Activated CD4-positive, alpha-beta memory T cell treated with anti-CD3 and anti-CD28 coated beads for 36 hours (primary cell): Measurements from ENCODE around the gene GAPT. TPM values are rescaled to one million over a fixed set of nuclear protein-coding genes. Genes with fewer than 3 reads are reported as not detected.

Experiments
- CTCF ChIA-PET: fragments of 350-600 bp; sonication (Branson Sonifier 250); formaldehyde crosslinking; loops from one replicate; lab custom pipeline; 2021; ENCODE audit warnings: antibody characterized with exemption, inconsistent platforms; lab: Charles Lee
- POLR2A ChIA-PET: fragments of 350-600 bp; sonication (Branson Sonifier 250); formaldehyde crosslinking; loops from one replicate; lab custom pipeline; 2021; ENCODE audit warnings: antibody characterized with exemption; lab: Charles Lee
- DNase-seq: peaks from one replicate; pipeline ENCODE4 v3.0.0-alpha.2; 2020
- H3K27ac Mint-ChIP-seq: one replicate; pipeline ENCODE4 v1.8.0; 2021; ENCODE audit warnings: mixed read lengths
- H3K27me3 Mint-ChIP-seq: one replicate; pipeline ENCODE4 v1.8.0; 2021; ENCODE audit warnings: mixed read lengths
- H3K36me3 Mint-ChIP-seq: one replicate; pipeline ENCODE4 v1.8.0; 2021; ENCODE audit warnings: mixed read lengths
- H3K4me1 Mint-ChIP-seq: one replicate; pipeline ENCODE4 v1.8.0; 2021; ENCODE audit warnings: low read depth, mixed read lengths
- H3K4me3 Mint-ChIP-seq: one replicate; pipeline ENCODE4 v1.8.0; 2021; ENCODE audit warnings: mild to moderate bottlenecking, mixed read lengths
- H3K9me3 Mint-ChIP-seq: one replicate; pipeline ENCODE4 v1.8.0; 2021; ENCODE audit warnings: mixed read lengths
- intact Hi-C: fragments of 100-400 bp; cut with micrococcal nuclease; formaldehyde crosslinking; loops from one replicate; pipeline ENCODE4 v1.15.1; 2023
- total RNA-seq, 2 experiments: library from RNA; stranded (reverse); gene quantifications; one replicate each; pipeline ENCODE4 v1.2.3, GENCODE V29; 2021

GAPT gene
- total RNA-seq, 2 experiments from 2014 or later, result not detected

DNA sequence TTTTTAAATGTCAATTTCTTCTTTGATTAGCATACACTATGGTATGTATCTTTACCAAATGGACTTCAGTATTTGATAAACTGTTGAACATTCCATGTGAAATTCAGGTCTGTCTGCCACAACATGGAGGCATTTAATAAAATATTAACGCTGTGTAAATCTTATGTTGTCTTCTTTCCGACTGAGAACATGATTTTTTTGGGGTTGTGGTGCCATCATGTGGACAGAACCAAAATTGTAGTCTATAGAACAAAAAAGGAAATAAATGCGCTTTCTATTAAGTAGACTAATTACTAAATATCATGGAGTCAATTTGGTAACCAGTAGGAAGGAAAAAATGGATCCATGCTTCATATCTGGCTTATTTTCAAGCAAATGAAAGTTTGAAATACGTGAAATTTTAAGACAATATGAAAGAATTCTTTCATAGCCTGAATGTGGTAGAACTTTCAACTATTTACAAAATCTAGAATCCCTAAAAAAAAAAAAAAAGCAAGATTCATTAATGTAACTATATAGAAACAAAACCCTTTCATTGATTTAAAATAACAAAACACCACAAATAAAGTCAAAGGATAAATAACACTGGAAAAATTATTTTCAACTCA lies 28.5 kb upstream of the GAPT start:
- ChIA-PET POLR2A (no interaction called here), CTCF (interaction anchor here (0.6 to 7.0 kb wide), 8 partner anchors 388 to 1168 kb away, joined by 3 to 128 read pairs (median 8); no protein-coding TSS in a partner anchor)
- Mint-ChIP-seq H3K27ac (no peak overlapping the region), H3K27me3 (peaks cover 14% of the 10 kb centered on the region), H3K4me3 (no peak overlapping the region), H3K36me3 (no peaks in the 10 kb centered on the region), H3K9me3 (no peaks in the 10 kb centered on the region), H3K4me1 (peaks cover 15% of the 10 kb centered on the region)
- intact Hi-C loops, result loop anchor here (5.0 kb wide), 2 partner anchors 575 to 1555 kb away; partner anchors contain the start of gene SETD9
- peak; percentile 32 for DNase-seq

DNA sequence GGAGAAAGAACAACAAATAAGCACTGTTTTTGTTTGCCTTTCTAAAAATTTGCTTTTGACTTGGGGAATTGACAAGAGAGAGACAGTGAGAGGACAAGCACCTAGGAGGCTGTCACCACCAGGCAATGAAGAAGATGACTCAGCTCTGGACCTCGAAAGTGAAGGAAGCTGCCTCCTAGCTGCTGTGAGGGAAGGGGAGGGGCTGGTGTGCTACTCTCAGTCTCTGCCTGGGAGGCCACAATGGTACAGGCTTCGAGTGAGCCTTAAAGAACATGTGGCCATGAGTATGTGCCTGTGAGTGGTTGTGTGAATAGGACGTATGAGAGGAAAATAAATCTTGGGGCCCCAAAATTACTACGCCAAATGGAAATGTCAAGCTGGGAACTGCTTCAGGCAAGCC lies 24.3 kb upstream of the GAPT start:
- POLR2A ChIA-PET, result no interaction called here
- Mint-ChIP-seq H3K4me1 (no peaks in the 10 kb centered on the region), H3K9me3 (no peaks in the 10 kb centered on the region), H3K27me3 (peaks cover 2% of the 10 kb centered on the region), H3K4me3 (no peak overlapping the region), H3K27ac (no peak overlapping the region), H3K36me3 (no peaks in the 10 kb centered on the region)
- CTCF ChIA-PET, result interaction anchor here (1.1 to 2.4 kb wide), 3 partner anchors 817 to 1169 kb away, joined by 3 to 10 read pairs (median 5); no protein-coding TSS in a partner anchor
- DNase-seq, result peak; percentile 41
- intact Hi-C loops, result no loop called here

DNA sequence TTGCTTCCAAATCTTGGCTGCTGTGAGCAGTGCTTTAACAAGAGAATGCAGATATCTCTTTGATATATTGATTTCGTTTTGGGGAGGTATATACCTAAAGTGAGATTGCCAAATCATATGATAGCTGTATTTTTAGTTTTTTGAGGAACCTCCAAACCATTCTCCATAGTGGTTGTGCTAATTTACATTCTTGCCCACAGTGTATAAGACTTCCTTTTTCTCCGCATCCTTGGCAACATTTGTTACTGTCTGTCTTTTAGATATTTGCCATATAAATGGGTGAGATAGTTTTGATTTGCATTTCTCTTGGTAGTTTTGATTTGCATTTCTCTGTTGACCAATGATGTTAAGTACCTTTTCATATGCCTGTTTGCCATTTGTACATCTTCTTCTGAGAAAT lies 21.3 kb upstream of the GAPT start:
- Mint-ChIP-seq H3K27me3 (peaks cover 5% of the 10 kb centered on the region), H3K4me3 (no peak overlapping the region), H3K27ac (no peak overlapping the region), H3K9me3 (peaks cover 2% of the 10 kb centered on the region), H3K4me1 (no peaks in the 10 kb centered on the region), H3K36me3 (no peaks in the 10 kb centered on the region)
- POLR2A ChIA-PET, result no interaction called here
- DNase-seq, result no peak
- CTCF ChIA-PET, result interaction anchor here (0.6 kb wide), 1 partner anchor 1166 kb away, joined by 3 read pairs; no protein-coding TSS in a partner anchor
- intact Hi-C loops, result no loop called here

DNA sequence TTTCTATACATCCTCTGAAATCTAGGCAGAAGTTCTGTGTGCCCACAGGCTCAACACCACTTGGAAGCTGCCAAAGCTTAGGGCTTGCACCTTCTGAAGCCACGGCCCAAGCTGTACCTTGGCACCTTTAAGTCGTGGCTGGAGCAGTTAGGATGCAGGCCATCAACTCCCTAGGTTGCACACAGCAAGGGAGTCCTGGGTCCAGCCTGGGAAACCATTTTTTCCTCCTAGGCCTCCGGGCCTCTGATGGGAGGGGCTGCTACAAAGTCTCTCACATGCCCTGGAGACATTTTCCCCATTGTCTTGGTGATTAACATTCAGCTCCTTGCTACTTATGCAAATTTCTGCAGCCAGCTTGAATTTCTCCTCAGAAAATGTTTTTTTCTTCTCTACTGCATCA lies 15.8 kb upstream of the GAPT start:
- H3K27me3 Mint-ChIP-seq, result peaks cover 5% of the 10 kb centered on the region
- no peaks in the 10 kb centered on the region for H3K36me3 Mint-ChIP-seq
- POLR2A ChIA-PET, result no interaction called here
- no peak for DNase-seq
- H3K9me3 Mint-ChIP-seq, result peaks cover 7% of the 10 kb centered on the region
- no peaks in the 10 kb centered on the region for H3K4me1 Mint-ChIP-seq
- intact Hi-C loops, result no loop called here
- no peak overlapping the region for H3K4me3 Mint-ChIP-seq
- CTCF ChIA-PET, result no interaction called here
- no peak overlapping the region for H3K27ac Mint-ChIP-seq

DNA sequence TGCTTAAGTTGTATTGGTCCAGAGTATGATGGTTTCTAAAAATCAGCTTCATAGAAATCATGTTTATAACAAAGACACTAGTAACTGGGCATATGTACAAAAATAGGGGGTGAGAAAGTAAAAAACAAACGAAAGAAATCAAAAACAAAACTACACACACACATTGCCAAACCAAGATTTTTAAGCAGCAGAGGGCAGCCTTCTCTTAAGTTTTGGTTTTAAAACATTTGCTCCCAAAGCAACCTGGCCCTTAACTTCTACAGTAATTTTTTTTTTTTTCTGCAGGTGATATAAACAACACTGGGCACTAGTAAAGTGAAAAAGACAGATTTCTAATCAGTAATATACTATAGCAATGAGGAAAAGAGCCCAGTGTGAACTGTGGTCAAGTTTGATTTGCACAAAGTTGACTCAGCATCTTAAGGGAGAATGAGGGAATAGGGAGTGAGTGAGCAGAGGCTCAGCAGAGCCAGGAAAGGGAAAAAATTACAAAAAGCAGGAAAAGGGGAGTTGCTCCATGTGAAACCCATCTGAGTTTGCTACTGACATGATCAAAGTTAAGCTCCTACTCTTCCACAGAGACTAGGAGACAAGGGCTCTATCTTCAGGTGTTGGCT lies 13.4 kb upstream of the GAPT start:
- ChIA-PET CTCF (interaction anchor here (0.7 to 3.5 kb wide), 5 partner anchors 17 to 382 kb away, joined by 3 to 23 read pairs (median 4); no protein-coding TSS in a partner anchor), POLR2A (no interaction called here)
- Mint-ChIP-seq H3K27ac (no peak overlapping the region), H3K4me1 (no peaks in the 10 kb centered on the region), H3K4me3 (no peak overlapping the region), H3K9me3 (peaks cover 7% of the 10 kb centered on the region), H3K36me3 (no peaks in the 10 kb centered on the region), H3K27me3 (peaks cover 5% of the 10 kb centered on the region)
- DNase-seq, result no peak
- intact Hi-C loops, result loop anchor here (2.0 kb wide), 1 partner anchor 373 kb away; no protein-coding TSS in a partner anchor

DNA sequence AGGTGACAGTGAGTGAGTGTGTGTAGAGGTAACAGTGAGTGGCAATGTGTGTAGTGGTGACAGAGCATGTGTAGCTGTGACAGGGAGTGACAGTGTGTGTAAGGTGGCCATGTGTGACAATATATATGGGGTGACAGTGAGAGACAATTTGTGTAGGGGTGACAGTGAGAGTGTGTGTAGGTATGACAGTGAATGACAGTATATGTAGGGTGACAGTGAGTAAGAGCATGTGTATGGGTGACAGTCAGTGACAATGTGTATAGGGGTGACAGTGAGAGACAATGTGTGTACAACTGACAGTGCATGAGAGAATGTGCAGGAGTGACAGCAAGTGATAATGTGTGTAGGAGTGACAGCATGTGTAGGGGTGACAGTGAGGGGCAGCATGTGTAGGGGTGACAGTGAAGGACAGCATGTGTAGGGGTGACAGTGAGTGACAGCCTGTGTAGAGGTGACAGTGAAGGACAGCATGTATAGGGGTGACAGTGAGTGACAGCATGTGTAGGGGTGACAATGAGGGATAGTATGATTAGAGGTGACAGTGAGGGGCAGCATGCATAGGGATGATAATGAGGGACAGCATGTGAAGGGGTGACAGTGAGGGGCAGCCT lies 10.1 kb upstream of the GAPT start:
- Mint-ChIP-seq H3K4me3 (no peak overlapping the region), H3K9me3 (no peaks in the 10 kb centered on the region), H3K36me3 (no peaks in the 10 kb centered on the region), H3K27ac (no peak overlapping the region), H3K27me3 (no peaks in the 10 kb centered on the region), H3K4me1 (no peaks in the 10 kb centered on the region)
- no peak for DNase-seq
- intact Hi-C loops, result no loop called here
- POLR2A ChIA-PET, result no interaction called here
- CTCF ChIA-PET, result no interaction called here

DNA sequence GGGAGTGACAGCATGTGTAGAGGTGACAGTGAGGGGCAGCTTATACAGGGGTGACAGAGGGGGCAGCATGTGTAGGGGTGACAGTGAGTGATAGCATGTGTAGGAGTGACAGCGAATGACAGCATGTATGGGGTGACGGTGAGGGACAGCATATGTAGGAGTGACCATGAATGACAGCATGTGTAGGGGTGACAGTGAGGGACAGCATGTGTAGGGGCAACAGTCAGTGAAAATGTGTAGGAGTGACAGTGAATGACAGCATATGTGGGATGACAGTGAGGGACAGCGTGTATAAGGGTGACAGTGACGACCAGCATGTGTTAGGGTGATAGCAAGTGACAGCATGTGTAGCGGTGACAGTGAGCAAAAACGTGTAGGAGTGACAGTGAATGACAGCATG lies 9.4 kb upstream of the GAPT start:
- intact Hi-C loops, result no loop called here
- H3K4me3 Mint-ChIP-seq, result no peak overlapping the region
- H3K27me3 Mint-ChIP-seq, result no peaks in the 10 kb centered on the region
- no peaks in the 10 kb centered on the region for H3K36me3 Mint-ChIP-seq
- ChIA-PET POLR2A (no interaction called here), CTCF (no interaction called here)
- H3K9me3 Mint-ChIP-seq, result no peaks in the 10 kb centered on the region
- DNase-seq, result no peak
- no peaks in the 10 kb centered on the region for H3K4me1 Mint-ChIP-seq
- H3K27ac Mint-ChIP-seq, result no peak overlapping the region

DNA sequence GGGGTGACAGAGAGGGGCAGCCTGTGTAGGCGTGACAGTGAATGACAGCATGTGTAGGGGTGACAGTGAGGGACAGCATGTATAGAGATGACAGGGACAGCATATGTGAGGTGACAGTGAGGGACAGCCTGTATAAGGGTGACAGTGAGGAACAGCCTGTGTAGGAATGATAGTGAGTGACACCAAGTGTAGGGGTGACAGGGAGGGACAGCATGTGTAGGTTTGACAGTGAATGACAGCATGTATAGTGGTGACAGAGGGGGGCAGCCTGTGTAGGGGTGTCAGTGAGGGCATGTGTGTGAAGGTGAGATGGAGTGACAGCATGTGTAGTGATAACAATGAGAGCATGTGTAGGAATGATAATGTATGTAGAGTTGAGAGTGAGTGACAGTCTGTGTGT lies 8.7 kb upstream of the GAPT start:
- Mint-ChIP-seq H3K27me3 (no peaks in the 10 kb centered on the region), H3K9me3 (no peaks in the 10 kb centered on the region), H3K27ac (no peak overlapping the region), H3K36me3 (no peaks in the 10 kb centered on the region), H3K4me1 (no peaks in the 10 kb centered on the region), H3K4me3 (no peak overlapping the region)
- DNase-seq, result no peak
- intact Hi-C loops, result no loop called here
- CTCF ChIA-PET, result no interaction called here
- POLR2A ChIA-PET, result no interaction called here

DNA sequence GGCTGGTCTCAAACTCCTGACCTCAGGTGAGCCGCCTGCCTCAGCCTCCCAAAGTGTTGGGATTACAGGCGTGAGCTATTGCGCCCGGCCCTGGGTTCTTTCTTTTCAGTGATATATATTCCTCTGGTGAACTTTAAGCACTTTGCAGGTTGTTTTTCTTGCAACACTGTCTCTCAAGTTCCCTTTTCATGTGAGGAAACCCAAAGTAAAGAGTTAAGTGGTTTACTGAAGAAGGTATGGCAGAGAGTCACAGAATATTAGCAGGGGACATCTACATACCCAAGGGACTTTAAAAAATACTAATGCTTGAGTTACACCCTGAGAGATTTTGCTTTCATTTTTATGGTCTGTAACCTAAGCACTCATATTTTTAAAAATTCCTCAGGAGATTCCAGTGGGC lies 6.7 kb upstream of the GAPT start:
- CTCF ChIA-PET, result no interaction called here
- H3K27me3 Mint-ChIP-seq, result peaks cover 3% of the 10 kb centered on the region
- intact Hi-C loops, result no loop called here
- H3K4me1 Mint-ChIP-seq, result no peaks in the 10 kb centered on the region
- no peak for DNase-seq
- H3K36me3 Mint-ChIP-seq, result no peaks in the 10 kb centered on the region
- H3K9me3 Mint-ChIP-seq, result no peaks in the 10 kb centered on the region
- H3K4me3 Mint-ChIP-seq, result no peak overlapping the region
- POLR2A ChIA-PET, result no interaction called here
- no peak overlapping the region for H3K27ac Mint-ChIP-seq

DNA sequence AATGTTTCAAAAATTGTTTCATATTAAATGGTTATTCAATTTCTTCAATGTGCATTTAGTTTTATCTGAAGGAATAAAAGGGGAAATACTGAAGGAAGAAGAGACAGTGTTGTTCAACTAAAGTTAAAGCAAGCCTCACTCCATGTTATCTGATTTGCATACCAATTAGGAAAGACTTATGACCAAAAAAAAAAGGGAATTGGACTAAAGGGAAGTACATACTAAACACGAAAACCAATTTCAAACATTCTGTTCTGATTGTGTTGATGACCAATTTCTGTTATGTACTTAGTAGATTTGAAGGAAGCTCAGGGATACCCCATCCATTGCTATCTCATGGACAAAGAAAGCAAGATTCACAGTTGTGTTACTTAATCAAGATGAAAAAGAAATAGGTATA lies 4.9 kb upstream of the GAPT start:
- ChIA-PET POLR2A (no interaction called here), CTCF (interaction anchor here (1.1 kb wide), 1 partner anchor 26 kb away, joined by 3 read pairs; no protein-coding TSS in a partner anchor)
- H3K9me3 Mint-ChIP-seq, result no peaks in the 10 kb centered on the region
- H3K27me3 Mint-ChIP-seq, result peaks cover 4% of the 10 kb centered on the region
- no peaks in the 10 kb centered on the region for H3K4me1 Mint-ChIP-seq
- H3K4me3 Mint-ChIP-seq, result no peak overlapping the region
- no peaks in the 10 kb centered on the region for H3K36me3 Mint-ChIP-seq
- intact Hi-C loops, result no loop called here
- no peak for DNase-seq
- no peak overlapping the region for H3K27ac Mint-ChIP-seq

DNA sequence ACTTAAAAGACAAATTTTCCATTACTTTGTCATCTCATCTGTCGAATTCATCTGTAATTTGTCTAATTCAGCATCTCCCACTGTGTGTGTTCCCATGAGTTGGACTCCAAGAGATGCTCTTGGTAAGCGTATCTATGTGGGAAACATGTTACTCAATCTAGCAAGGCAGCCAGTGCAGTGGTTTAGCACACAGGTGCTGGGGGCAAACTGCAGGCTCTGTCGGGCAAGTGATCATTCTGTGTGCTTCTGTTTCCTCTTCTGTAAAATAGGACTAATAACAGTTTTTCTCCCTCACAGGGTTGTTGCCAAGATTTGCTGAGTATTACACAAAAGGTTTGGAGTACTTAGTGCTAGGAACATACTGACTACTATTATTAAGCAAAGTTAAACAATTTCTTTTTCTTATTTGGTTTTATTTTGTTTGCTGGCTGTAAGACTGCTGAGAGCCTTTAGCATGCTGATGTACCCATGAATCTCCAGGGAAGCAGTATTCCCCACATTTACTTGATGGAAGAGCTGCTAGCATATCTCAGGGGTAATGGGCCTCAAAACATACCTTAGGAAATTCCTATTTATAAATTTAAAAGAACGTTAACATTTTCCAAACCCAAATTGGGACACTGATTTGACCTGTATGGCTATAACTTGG lies 709 bp upstream of the GAPT start:
- Mint-ChIP-seq H3K4me1 (no peaks in the 10 kb centered on the region), H3K27me3 (peaks cover 9% of the 10 kb centered on the region), H3K36me3 (no peaks in the 10 kb centered on the region), H3K4me3 (no peak overlapping the region), H3K9me3 (no peaks in the 10 kb centered on the region), H3K27ac (no peak overlapping the region)
- ChIA-PET POLR2A (no interaction called here), CTCF (no interaction called here)
- intact Hi-C loops, result no loop called here
- DNase-seq, result no peak

DNA sequence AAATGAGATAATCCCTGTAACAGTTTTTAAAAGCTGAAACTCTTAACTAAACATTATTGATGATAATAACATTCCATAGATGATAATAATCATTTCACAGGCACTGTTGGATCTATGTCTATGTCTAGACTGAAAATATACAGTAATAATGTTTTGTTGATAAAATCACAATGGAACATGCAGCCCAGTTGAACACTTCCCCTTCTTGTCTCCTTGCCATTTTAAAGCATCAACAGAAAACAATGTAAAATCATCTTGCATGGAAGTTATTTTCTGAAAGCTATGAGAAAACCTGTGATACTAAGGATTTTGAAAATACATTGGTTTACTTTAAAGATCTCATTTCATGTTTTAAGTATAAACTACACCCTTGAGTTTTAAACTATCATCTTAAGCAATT lies 1.9 kb downstream of the GAPT start:
- intact Hi-C loops, result no loop called here
- DNase-seq, result no peak
- no peaks in the 10 kb centered on the region for H3K36me3 Mint-ChIP-seq
- H3K27me3 Mint-ChIP-seq, result peaks cover 8% of the 10 kb centered on the region
- H3K9me3 Mint-ChIP-seq, result no peaks in the 10 kb centered on the region
- CTCF ChIA-PET, result no interaction called here
- POLR2A ChIA-PET, result no interaction called here
- no peak overlapping the region for H3K27ac Mint-ChIP-seq
- H3K4me1 Mint-ChIP-seq, result no peaks in the 10 kb centered on the region
- no peak overlapping the region for H3K4me3 Mint-ChIP-seq
